Neural crest cell (in vitro differentiated cells): Measurements from ENCODE around the gene CRIM1. TPM values are rescaled to one million over a fixed set of nuclear protein-coding genes. Genes with fewer than 3 reads are reported as not detected.

ENCODE experiments used
- DNase-seq: peaks from one replicate; pipeline ENCODE4 v3.0.0; 2021; ENCODE audit warnings: low read depth, mixed read lengths, low spot score
- H3K27ac Mint-ChIP-seq: one replicate; pipeline ENCODE4 v1.8.0; 2021; ENCODE audit warnings: mild to moderate bottlenecking, mixed read lengths; ENCODE audit not compliant: unreplicated experiment
- H3K27me3 Mint-ChIP-seq: 2 replicates; pipeline ENCODE4 v1.8.0; 2021; ENCODE audit warnings: low read depth, mild to moderate bottlenecking, mixed read lengths
- H3K36me3 Mint-ChIP-seq: 2 replicates; pipeline ENCODE4 v1.8.0; 2021; ENCODE audit warnings: low read depth, mild to moderate bottlenecking, mixed read lengths
- H3K4me1 Mint-ChIP-seq: 2 replicates; pipeline ENCODE4 v1.8.0; 2021; ENCODE audit warnings: mixed read lengths
- H3K4me3 Mint-ChIP-seq: one replicate; pipeline ENCODE4 v1.8.0; 2021; ENCODE audit warnings: mild to moderate bottlenecking, mixed read lengths
- H3K9me3 Mint-ChIP-seq: 2 replicates; pipeline ENCODE4 v1.8.0; 2021; ENCODE audit warnings: mixed read lengths
- total RNA-seq: library from RNA; stranded (reverse); gene quantifications from 2 replicates; pipeline ENCODE4 v1.2.1, GENCODE V29; 2021
- TF ChIP-seq, protein P1 (sequence below): fragments of 200-600 bp; sonication (generic); conservative IDR thresholded peaks from 2 replicates; pipeline ENCODE4 v1.5.0; 2021; ENCODE audit warnings: antibody characterized with exemption, mild to moderate bottlenecking

The CRIM1 gene
- total RNA-seq, 1 donor from 2014 or later = 13.8 TPM

DNA sequence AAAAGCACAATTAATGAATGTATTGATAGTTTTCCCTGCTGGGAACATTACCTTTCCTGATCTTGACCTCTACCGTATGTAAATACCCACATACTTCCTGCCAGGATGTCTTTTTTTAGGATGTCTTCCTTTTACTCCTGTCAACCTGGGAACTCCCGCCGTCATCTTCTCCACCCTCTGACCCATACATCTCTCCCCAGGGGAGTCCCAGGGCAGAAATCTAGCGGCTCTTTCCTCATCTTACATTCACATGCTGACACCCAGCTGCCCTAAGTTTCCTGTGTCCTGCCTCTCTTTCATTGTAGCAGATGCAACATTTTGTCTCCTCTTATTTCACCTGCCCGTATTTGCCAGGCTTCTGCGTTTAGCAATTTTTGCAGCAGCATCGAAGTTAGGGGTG, 107.8 kb downstream of the CRIM1 start:
- H3K27me3 Mint-ChIP-seq = no peaks in the 10 kb centered on the region
- DNase-seq = no peak
- no peaks in the 10 kb centered on the region for H3K9me3 Mint-ChIP-seq
- TF ChIP-seq, protein P1, sequence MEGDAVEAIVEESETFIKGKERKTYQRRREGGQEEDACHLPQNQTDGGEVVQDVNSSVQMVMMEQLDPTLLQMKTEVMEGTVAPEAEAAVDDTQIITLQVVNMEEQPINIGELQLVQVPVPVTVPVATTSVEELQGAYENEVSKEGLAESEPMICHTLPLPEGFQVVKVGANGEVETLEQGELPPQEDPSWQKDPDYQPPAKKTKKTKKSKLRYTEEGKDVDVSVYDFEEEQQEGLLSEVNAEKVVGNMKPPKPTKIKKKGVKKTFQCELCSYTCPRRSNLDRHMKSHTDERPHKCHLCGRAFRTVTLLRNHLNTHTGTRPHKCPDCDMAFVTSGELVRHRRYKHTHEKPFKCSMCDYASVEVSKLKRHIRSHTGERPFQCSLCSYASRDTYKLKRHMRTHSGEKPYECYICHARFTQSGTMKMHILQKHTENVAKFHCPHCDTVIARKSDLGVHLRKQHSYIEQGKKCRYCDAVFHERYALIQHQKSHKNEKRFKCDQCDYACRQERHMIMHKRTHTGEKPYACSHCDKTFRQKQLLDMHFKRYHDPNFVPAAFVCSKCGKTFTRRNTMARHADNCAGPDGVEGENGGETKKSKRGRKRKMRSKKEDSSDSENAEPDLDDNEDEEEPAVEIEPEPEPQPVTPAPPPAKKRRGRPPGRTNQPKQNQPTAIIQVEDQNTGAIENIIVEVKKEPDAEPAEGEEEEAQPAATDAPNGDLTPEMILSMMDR = no peak
- H3K4me3 Mint-ChIP-seq = no peak overlapping the region
- no peaks in the 10 kb centered on the region for H3K4me1 Mint-ChIP-seq
- H3K36me3 Mint-ChIP-seq = no peaks in the 10 kb centered on the region
- H3K27ac Mint-ChIP-seq = no peak overlapping the region

DNA sequence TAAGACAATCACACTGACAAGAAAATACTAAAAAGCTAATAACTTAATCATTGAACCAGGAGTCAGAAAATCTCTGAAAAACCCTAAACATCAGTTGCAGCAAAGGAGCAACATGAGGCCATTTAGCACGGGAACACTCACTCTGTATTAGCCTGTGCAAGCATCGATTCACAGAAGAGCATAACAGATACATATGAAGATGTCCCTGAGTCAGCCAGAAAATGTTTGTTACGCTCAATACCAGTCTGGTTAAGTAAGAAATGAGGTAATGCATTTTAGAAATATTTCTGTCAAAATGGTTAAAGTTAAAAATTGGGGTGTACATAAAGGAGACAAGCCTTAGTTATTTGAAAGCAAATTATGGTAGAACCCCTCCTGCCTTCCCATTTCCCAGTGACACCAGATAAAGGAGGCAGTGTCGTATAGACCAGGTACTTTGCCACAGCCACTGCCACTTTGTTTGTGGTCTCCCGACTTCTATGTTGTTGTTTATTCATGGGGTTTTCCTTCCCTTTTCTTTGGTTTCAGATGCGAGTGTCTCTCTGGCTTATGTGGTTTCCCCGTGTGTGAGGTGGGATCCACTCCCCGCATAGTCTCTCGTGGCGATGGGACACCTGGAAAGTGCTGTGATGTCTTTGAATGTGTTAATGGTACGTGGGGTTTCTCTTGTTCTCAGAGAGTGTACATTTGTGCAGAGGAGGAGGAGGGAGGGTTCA, 108.6 kb downstream of the CRIM1 start:
- Mint-ChIP-seq H3K4me3 (no peak overlapping the region), H3K27me3 (no peaks in the 10 kb centered on the region), H3K36me3 (no peaks in the 10 kb centered on the region), H3K9me3 (no peaks in the 10 kb centered on the region), H3K4me1 (no peaks in the 10 kb centered on the region), H3K27ac (no peak overlapping the region)
- no peak for DNase-seq
- TF ChIP-seq, protein P1 = no peak

DNA sequence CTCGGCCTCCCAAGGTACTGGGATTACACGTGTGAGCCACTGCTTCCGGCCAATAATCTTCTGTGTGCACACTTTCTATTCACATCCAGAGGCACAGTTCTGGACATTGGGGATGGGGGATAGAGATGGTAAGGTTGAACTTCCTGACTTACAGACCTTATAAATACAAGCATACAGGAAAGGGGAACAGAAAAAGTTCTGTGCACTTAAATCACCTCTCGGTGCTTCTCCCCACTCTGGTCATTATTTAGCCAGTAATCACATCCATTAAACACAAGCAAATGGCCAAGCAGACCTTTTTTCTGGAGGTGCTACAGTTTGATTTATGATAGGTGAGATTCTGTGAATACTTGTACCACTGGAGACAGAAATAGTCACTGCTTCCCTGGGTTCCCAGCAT, 110.6 kb downstream of the CRIM1 start:
- H3K9me3 Mint-ChIP-seq = no peaks in the 10 kb centered on the region
- TF ChIP-seq, protein P1 = no peak
- no peaks in the 10 kb centered on the region for H3K4me1 Mint-ChIP-seq
- H3K27me3 Mint-ChIP-seq = no peaks in the 10 kb centered on the region
- H3K27ac Mint-ChIP-seq = no peak overlapping the region
- no peak for DNase-seq
- no peak overlapping the region for H3K4me3 Mint-ChIP-seq
- H3K36me3 Mint-ChIP-seq = peaks cover 5% of the 10 kb centered on the region

DNA sequence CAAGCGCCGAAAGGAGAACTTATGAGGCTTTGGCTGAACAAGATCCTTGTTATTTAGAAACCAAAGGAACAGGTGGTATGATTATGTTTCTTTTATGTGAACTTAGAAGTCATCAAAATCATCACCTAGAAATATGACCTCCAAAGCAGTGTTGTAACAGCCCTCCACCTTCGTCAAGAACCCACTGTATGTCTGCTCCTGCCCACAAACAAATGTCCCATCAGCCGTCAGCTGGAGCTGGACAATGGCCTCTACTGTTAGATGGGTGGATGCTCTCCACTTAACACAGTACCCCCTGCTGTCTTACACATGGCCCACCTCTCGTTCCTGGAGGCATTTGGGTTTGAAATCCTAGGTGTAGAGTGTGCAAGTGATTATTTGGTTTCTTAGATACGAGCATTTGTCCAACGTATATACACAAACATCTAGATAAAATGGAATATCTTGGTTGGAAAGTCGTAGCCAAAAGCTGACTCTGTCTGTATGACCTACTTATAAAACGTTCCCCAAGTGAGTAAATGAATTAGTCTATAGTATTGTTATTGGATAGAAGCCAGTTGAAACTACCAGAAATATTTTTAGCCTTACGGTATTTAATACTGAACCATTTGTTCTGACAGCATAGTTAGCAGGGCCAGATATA, 113.0 kb downstream of the CRIM1 start:
- H3K4me3 Mint-ChIP-seq = no peak overlapping the region
- H3K36me3 Mint-ChIP-seq = peaks cover 19% of the 10 kb centered on the region
- no peaks in the 10 kb centered on the region for H3K27me3 Mint-ChIP-seq
- TF ChIP-seq, protein P1 = no peak
- no peak overlapping the region for H3K27ac Mint-ChIP-seq
- peaks cover 3% of the 10 kb centered on the region for H3K9me3 Mint-ChIP-seq
- no peaks in the 10 kb centered on the region for H3K4me1 Mint-ChIP-seq
- no peak for DNase-seq

DNA sequence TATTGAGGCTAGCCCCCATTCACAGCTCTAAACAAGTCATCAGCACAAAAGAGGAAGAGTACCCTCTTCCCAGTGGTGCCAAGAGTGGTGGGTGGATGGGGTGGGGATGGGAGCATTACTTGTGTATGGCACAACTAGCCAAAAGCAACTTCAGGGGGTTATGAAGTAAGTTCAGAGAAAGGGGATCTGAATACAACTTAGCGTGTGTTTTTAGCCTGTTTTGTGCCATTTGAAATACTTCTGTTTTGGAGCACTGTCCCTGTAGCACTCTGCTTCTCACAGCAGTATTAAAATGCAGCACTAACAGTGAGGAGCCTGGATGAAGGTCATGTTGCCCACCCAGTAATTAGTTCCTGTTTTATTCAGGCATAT, 113.5 kb downstream of the CRIM1 start:
- Mint-ChIP-seq H3K27ac (no peak overlapping the region), H3K27me3 (no peaks in the 10 kb centered on the region), H3K9me3 (peaks cover 3% of the 10 kb centered on the region), H3K36me3 (peaks cover 19% of the 10 kb centered on the region), H3K4me1 (no peaks in the 10 kb centered on the region), H3K4me3 (no peak overlapping the region)
- TF ChIP-seq, protein P1 = no peak
- DNase-seq = no peak
